ENCODE results near the gene ATP13A3. TPM values are rescaled to one million over a fixed set of nuclear protein-coding genes. Genes with fewer than 3 reads are reported as not detected.

Gene ATP13A3
- total and polyA plus RNA-seq, 7 donors = 10.9 to 82.7 (median 50.4) TPM

DNA sequence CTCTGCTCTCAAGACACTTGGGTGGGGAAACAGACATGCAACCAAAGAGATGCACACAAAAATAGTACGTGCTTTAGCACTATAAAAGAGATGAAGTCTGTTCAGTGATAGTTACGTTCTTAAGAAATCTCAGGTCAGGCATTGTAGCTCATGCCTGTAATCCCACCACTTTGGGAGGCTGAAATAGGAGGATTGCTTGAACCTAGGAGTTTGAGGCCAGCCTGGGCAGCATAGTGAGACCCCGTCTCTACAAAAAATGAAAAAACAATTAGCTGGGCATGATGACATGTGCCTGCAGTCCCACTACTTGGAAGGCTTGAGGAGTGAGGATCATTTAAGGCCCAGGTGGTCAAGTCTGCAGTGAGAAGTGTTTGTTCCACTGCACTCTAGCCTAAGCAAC is 52.3 kb downstream of the ATP13A3 start:
- TF ChIP-seq POLR2A (IDR thresholded peaks at IDR 0.05) (no peak), CTCF (IDR thresholded peaks at IDR 0.05) (no peak), EP300 (IDR thresholded peaks at IDR 0.05) (no peak), POLR2AphosphoS5 (IDR thresholded peaks at IDR 0.05) (no peak)
- H3K27ac ChIP-seq = no peak overlapping the region
- no peak for DNase-seq
- no peaks in the 10 kb centered on the region for H3K4me1 ChIP-seq
- no peaks in the 10 kb centered on the region for H3K9me3 ChIP-seq
- WGBS, 2 donors = 94 to 96% methylated on average over 3 of the region's 3 CpGs
- no peak overlapping the region for H3K4me3 ChIP-seq
- H3K36me3 ChIP-seq = peaks cover 12 to 84% (median 33%) of the 10 kb centered on the region in 4 donors
- H3K27me3 ChIP-seq = no peaks in the 10 kb centered on the region
- intact Hi-C loops (cut with DNase I) = no loop called here

DNA sequence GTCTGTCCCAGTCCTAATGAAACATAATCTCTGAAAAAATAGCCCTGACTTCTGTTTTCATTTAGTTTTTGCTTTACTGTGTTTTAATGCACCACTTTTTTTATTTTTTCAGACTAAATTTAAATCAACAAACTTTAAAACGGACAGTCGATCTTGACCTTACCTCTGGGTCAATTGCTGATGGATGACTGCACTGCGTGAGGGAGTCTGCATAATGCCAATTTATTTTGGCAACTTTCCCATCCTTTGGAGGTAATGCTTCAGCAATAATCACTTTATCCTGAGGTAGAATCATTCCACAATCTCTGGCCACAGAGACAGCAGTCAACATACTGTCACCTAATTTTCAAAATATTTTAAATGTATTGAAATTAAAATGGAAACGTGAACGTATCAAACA is 55.2 kb downstream of the ATP13A3 start:
- no peaks in the 10 kb centered on the region for H3K9me3 ChIP-seq
- TF ChIP-seq POLR2AphosphoS5 (IDR thresholded peaks at IDR 0.05) = no peak
- no peak for TF ChIP-seq POLR2A (IDR thresholded peaks at IDR 0.05)
- no peak for TF ChIP-seq EP300 (IDR thresholded peaks at IDR 0.05)
- TF ChIP-seq CTCF (IDR thresholded peaks at IDR 0.05) = no peak
- no peak overlapping the region for H3K27ac ChIP-seq
- H3K4me1 ChIP-seq = no peaks in the 10 kb centered on the region
- no peaks in the 10 kb centered on the region for H3K27me3 ChIP-seq
- no peak for DNase-seq
- 80 to 89% methylated on average over 5 of the region's 5 CpGs for WGBS, 2 donors
- H3K36me3 ChIP-seq = peaks cover 12 to 85% (median 27%) of the 10 kb centered on the region in 4 donors
- intact Hi-C loops (cut with DNase I) = no loop called here
- no peak overlapping the region for H3K4me3 ChIP-seq

GRCh38 chr3:194425399-194425798 is 61.4 kb downstream of the ATP13A3 start:
- no peak for DNase-seq
- no peak for TF ChIP-seq POLR2AphosphoS5 (IDR thresholded peaks at IDR 0.05)
- no peak for TF ChIP-seq CTCF (IDR thresholded peaks at IDR 0.05)
- TF ChIP-seq EP300 (IDR thresholded peaks at IDR 0.05) = no peak
- no peak for TF ChIP-seq POLR2A (IDR thresholded peaks at IDR 0.05)
- Histone ChIP-seq H3K27ac (no peak overlapping the region), H3K4me3 (no peak overlapping the region), H3K27me3 (no peaks in the 10 kb centered on the region), H3K36me3 (peaks cover 4 to 60% (median 16%) of the 10 kb centered on the region in 4 donors), H3K9me3 (no peaks in the 10 kb centered on the region), H3K4me1 (no peaks in the 10 kb centered on the region)
- intact Hi-C loops (cut with DNase I) = no loop called here
- WGBS, 2 donors = 93 to 94% methylated on average over 4 of the region's 4 CpGs

- no peak for TF ChIP-seq EP300 (IDR thresholded peaks at IDR 0.05)
- TF ChIP-seq POLR2A (IDR thresholded peaks at IDR 0.05) = no peak
- no peak for TF ChIP-seq CTCF (IDR thresholded peaks at IDR 0.05)
- TF ChIP-seq POLR2AphosphoS5 (IDR thresholded peaks at IDR 0.05) = no peak
- no peak overlapping the region for H3K4me3 ChIP-seq
- 89 to 94% methylated on average over 7 of the region's 7 CpGs for WGBS, 2 donors
- DNase-seq = no peak
- no peaks in the 10 kb centered on the region for H3K27me3 ChIP-seq
- peaks cover 4 to 55% (median 11%) of the 10 kb centered on the region in 4 donors for H3K36me3 ChIP-seq
- intact Hi-C loops (cut with DNase I) = no loop called here
- H3K4me1 ChIP-seq = no peaks in the 10 kb centered on the region
- H3K27ac ChIP-seq = no peak overlapping the region
- H3K9me3 ChIP-seq = no peaks in the 10 kb centered on the region
Measured at GRCh38 chr3:194424953-194425352, 61.8 kb downstream of the ATP13A3 start.

DNA sequence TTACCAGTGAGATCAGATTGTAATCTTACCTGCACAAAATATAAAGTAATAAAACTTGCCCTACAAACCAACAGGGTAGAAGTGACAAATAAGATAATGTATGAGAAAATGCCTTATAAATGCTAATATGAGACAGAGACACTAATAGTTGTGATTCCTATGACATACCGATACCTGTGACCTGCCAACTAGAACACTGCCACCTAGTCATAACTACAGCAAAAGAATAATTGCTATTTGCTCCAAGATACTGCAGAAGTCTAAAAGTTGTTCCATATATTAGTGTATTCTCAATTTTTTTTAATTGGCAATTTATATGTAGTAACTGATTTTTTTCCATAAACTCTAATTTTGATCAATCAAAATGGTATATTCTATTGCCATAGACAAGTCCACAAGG is 62.4 kb downstream of the ATP13A3 start:
- WGBS, 2 donors = 98% methylated on average over 1 of the region's 1 CpG
- TF ChIP-seq CTCF (IDR thresholded peaks at IDR 0.05) (no peak), POLR2AphosphoS5 (IDR thresholded peaks at IDR 0.05) (no peak), POLR2A (IDR thresholded peaks at IDR 0.05) (no peak), EP300 (IDR thresholded peaks at IDR 0.05) (no peak)
- H3K9me3 ChIP-seq = no peaks in the 10 kb centered on the region
- H3K4me3 ChIP-seq = no peak overlapping the region
- intact Hi-C loops (cut with DNase I) = no loop called here
- no peak for DNase-seq
- H3K4me1 ChIP-seq = no peaks in the 10 kb centered on the region
- no peaks in the 10 kb centered on the region for H3K27me3 ChIP-seq
- H3K36me3 ChIP-seq = peaks cover under 1 to 52% (median 8%) of the 10 kb centered on the region in 4 donors
- no peak overlapping the region for H3K27ac ChIP-seq
